COR-L47 (cell line): ENCODE results near the gene COL13A1.

Experiments
- DNase-seq: peaks from one replicate; lab custom pipeline; 2025; lab: John Stamatoyannopoulos, UW

COL13A1 gene

GRCh38 chr10:69885379-69886013 is 83.8 kb downstream of the COL13A1 start:
- no peak for DNase-seq

GRCh38 chr10:69888882-69889584 is 87.3 kb downstream of the COL13A1 start:
- no peak for DNase-seq

DNA sequence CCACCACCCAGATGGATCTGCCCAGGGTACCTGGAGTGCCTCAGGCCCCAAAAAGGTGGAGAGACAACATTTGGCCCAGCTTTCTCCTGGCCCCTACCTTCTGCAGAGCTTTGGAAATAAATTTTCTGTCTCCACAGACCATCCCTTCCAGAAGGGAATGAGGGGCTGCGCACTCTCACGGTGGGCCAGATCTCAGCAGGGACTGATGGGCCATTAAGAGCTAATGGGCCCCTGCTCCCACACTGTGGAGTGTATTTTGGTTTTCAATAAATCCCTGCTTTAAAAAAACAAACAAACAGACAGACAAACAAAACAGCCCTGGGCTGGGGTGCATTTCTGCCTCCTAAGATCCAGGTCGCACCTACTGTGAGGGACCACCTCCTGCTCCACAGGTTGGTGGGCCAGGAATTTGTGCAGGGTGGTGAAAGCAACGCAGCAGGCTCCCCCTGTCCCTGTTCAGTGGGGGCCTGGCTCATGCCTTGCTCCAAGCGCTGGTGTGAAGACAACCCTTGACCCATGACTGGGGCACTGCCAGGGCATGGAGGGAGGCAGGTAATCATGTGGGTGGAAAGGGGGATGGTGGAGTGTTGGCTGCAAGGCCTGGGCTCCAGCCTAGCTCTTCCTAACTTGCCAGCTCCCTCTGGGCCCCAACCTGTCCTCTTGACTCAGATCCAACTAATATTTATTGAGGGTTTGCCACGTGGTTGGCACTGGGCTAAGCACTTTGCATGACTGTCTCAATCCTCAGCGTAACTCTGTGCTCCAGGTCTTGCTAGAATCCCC is 88.5 kb downstream of the COL13A1 start:
- DNase-seq: no peak

- DNase-seq: no peak
Measured at GRCh38 chr10:69891057-69891617, 89.4 kb downstream of the COL13A1 start.

DNA sequence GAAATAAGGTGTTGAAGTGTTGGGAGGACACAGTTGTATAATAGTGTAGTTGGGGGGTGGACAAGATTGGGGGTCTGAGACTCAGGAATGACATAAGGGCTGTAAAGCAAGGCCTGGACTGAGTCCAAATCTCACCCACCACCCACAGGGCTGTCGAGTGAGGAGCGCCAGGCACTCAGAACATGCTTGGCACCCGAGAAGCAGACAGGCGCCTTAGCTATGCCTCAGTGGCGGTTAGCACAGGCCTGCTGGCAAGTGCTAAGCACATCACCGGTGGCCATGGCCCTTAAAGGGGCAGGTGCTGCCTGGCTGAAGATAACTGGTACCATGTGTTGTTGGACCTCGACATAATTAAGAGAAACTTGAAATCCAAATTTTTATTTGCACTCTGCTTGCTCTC is 90.7 kb downstream of the COL13A1 start:
- no peak for DNase-seq

- no peak for DNase-seq
Measured at GRCh38 chr10:69892816-69893215, 91.1 kb downstream of the COL13A1 start.

GRCh38 chr10:69893271-69893900 is 91.7 kb downstream of the COL13A1 start:
- no peak for DNase-seq

DNA sequence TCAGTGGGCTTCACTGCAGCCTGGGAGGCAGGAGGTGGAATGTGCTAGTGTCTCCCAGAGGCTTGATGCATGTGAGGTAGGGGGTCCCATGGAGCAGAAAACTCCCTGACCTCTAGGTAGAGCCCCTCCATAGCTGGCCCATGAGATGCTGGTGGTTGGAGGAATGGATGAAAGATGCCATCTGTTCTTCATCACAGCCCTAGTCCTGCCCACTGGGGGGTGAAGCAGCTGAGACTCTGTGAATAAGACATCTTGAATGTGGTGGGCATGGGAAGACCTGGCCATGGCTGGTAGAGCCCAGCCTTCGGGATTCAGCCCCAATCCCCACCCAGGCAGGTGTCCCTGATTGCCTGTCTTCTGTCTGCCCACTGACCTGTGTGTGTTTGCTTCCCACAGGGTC is 92.5 kb downstream of the COL13A1 start:
- no peak for DNase-seq

- DNase-seq: no peak
Measured at GRCh38 chr10:69895759-69896158, 94.1 kb downstream of the COL13A1 start.

DNA sequence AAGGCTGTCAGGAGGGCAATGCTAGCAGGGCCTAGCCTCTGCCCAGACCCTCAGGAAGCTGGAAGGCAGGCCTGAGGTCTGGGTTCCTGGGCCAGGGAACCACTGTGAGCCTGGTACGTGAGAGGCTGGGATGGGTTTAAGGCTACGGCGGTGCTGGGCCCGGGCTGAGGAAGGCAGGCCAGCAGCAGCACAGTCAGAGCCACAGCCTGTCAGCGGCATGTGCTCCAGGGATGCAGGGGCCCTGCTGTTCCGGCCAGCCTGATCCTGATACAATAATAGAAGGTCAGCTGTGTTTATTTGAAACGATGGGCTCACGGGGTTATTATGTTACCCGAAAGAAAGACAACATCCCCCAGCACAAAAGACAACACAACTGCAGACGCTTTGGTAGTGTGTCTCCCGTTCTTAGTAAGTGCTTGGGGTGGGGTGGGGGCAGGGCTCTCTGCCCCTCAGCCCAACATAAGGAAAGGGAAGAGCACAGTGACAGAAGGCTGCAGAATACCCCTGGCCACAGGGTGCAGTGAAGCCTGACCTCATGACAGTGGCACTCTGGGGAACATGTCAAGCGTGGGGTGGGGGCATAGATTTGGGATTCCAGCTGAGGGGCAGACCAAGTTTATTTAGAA is 95.0 kb downstream of the COL13A1 start:
- no peak for DNase-seq

- DNase-seq: no peak
Measured at GRCh38 chr10:69897432-69897831, 95.7 kb downstream of the COL13A1 start.

GRCh38 chr10:69897999-69898398 is 96.3 kb downstream of the COL13A1 start:
- DNase-seq: no peak

DNA sequence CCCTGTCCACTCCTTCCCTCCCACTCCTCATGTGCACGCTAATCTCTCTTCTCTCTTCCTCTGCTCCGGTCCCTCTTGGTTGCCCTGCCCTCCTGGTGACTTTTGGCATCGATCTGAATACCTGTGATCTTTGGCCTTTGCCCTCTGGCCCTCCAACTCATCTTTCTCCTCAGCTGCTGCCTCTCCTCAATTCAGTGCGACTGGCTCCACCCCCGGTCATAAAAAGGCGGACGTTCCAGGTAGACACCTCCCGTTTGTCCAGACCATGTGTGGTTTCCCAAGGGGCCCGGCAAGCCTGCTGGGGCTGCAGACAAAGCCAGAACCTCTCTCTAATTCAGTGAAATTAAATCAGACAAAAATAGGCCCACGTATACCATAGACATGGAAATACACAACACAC is 96.8 kb downstream of the COL13A1 start:
- no peak for DNase-seq

GRCh38 chr10:69898941-69899340 is 97.2 kb downstream of the COL13A1 start:
- DNase-seq: no peak

- DNase-seq: no peak
Measured at GRCh38 chr10:69899727-69900595, 98.3 kb downstream of the COL13A1 start.

GRCh38 chr10:69901022-69901421 is 99.3 kb downstream of the COL13A1 start:
- DNase-seq: no peak

DNA sequence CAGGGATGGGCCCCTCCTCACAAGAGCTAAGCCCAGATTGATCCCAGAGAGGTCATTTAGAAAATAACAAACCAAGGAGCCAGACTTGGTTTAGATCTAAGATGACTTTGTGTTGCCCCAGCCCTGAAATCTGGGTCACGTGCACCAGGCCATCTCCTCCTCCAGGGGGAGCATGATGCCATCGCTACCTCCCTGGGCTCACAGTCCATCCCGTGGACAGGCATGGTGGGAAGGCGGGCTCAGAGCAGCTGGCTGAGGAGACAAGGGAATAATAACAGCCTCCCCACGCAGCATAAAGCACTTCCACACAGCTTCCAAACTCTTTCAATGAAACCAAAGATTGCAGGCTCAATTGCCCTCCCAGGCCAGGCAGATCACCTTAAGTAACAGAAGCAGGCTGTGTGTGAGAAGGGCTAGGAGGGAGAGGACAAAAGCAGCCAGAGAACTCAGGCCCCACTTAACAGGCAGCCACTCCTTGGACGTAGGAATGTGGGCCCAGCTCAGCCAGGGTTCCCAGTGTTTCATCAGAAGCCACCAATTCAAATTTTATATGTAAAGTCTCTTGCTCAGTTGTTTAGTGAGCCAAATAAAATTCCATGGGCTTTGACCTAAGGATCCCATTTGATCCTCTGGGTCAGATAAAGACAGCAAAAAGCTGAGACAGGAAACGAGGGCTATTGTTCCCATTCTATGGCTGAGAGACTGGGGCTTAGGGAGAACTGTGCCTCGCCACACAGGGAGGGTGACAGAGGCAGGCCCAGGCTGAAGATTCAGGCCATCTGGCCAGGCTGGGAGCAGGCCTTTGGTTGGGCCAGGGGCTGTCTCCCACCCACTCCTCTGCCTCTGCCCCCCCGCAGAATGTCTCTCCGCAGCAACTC is 100.2 kb downstream of the COL13A1 start:
- no peak for DNase-seq

GRCh38 chr10:69902835-69903535 is 101.3 kb downstream of the COL13A1 start:
- DNase-seq: no peak

DNA sequence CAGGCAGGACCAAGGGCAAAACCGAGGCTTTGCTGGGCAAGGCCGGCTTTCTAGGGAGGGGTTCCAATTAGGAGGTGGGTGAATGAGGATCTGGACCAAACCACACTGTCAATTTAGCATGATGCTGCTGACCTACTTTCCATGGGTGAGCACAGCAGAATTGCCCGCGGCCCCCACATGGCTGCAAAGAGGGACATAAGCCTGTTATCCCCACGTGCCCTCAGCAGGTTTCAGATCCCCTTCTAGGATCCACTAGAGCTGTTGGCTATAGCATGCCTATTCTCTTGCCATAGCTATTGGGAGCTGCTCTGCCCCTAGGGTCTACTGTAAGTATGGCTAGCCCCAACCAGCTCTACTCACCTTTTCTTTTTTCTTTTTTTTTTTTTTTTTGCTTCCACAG is 102.8 kb downstream of the COL13A1 start:
- DNase-seq: no peak
